HG03095 (cell line): ENCODE data around the gene MLC1.

Source experiments
- ATAC-seq: cut with Tn5 transposase; IDR thresholded peaks from one replicate; pipeline ENCODE4 v1.9.1; 2021; ENCODE audit warnings: moderate library complexity; ENCODE audit not compliant: unreplicated experiment

Gene MLC1

GRCh38 chr22:50016988-50017700 lies 68.1 kb downstream of the MLC1 start:
- no peak for ATAC-seq

- no peak for ATAC-seq
Measured at GRCh38 chr22:50016308-50016987, 68.8 kb downstream of the MLC1 start.

- no peak for ATAC-seq
Measured at GRCh38 chr22:50015451-50016307, 69.5 kb downstream of the MLC1 start.

GRCh38 chr22:50014655-50015401 lies 70.4 kb downstream of the MLC1 start:
- no peak for ATAC-seq

GRCh38 chr22:50014053-50014501 lies 71.1 kb downstream of the MLC1 start:
- ATAC-seq: no peak

GRCh38 chr22:50012211-50013181 lies 72.7 kb downstream of the MLC1 start, which contains the start of gene IL17REL:
Gene IL17REL (minus strand): TSS chr22:50012765. CDS start chr22:50012646, 119 bp downstream.
- no peak for ATAC-seq

- ATAC-seq: no peak
Measured at GRCh38 chr22:50011447-50012210, 73.6 kb downstream of the MLC1 start.

GRCh38 chr22:50010676-50011446 lies 74.4 kb downstream of the MLC1 start:
- no peak for ATAC-seq

GRCh38 chr22:50009765-50010675 lies 75.2 kb downstream of the MLC1 start:
- no peak for ATAC-seq
